Neural progenitor cell (in vitro differentiated cells): Measurements from ENCODE around the gene ZFPL1.

Source experiments
- EZH2 ChIP-seq: fragments of 200-600 bp; sonication (generic); IDR thresholded peaks from 2 replicates; pipeline ENCODE4 v1.6.1; 2017; ENCODE audit warnings: antibody characterized with exemption, mild to moderate bottlenecking, moderate library complexity
- EZH2phosphoT487 ChIP-seq: fragments of 200-600 bp; sonication (generic); IDR thresholded peaks from 2 replicates; pipeline ENCODE4 v1.6.1; 2017; ENCODE audit warnings: antibody characterized with exemption
- TF ChIP-seq, protein P1 (sequence below): fragments of 200-600 bp; sonication (generic); IDR thresholded peaks from 2 replicates; pipeline ENCODE4 v1.5.1; 2017; ENCODE audit warnings: antibody characterized with exemption, mild to moderate bottlenecking

DNA sequence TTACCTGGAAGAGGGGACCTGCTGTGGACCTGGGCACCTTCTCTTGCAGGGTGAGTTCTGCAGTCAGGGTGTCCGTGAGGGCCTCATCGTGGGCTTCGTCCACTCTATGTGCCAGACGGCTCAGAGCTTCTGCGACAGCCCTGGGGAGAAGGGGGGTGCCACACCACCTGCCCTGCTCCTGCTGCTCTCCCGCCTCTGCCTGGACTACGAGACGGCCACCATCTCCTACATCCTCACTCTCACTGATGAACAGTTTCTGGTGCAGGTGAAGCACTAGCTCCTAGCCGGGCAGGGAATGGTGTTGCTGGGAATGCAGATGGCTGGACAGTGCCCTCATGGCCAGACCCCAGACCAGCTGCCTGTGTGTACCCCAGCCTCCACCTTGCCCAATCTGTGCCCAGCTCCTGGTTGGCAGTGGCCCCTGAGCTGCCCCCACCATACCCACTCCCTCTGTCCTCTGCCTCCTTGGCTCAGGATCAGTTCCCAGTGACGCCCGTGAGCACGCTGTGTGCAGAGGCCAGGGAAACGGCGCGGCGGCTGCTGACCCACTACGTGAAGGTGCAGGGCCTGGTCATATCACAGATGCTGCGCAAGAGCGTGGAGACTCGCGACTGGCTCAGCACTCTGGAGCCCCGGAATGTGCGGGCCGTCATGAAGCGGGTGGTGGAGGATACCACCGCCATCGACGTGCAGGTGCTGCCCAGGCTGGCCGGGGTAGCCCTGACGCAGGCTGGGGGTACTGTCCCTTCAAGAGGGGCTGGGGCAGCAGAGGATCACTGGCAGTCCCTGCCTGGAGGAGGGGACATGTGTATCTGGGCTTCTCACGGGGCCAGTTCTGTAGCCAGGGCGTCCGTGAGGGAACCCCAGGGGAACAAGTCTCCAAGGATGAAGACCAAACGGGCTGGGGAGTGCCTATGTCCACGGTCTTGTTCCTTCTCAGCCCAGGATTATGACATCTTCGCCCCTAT lies 25.5 kb downstream of the ZFPL1 start:
- TF ChIP-seq, protein P1, sequence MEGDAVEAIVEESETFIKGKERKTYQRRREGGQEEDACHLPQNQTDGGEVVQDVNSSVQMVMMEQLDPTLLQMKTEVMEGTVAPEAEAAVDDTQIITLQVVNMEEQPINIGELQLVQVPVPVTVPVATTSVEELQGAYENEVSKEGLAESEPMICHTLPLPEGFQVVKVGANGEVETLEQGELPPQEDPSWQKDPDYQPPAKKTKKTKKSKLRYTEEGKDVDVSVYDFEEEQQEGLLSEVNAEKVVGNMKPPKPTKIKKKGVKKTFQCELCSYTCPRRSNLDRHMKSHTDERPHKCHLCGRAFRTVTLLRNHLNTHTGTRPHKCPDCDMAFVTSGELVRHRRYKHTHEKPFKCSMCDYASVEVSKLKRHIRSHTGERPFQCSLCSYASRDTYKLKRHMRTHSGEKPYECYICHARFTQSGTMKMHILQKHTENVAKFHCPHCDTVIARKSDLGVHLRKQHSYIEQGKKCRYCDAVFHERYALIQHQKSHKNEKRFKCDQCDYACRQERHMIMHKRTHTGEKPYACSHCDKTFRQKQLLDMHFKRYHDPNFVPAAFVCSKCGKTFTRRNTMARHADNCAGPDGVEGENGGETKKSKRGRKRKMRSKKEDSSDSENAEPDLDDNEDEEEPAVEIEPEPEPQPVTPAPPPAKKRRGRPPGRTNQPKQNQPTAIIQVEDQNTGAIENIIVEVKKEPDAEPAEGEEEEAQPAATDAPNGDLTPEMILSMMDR = no peak
- TF ChIP-seq EZH2 (no peak), EZH2phosphoT487 (no peak)
